Measurements from ENCODE around the gene GGTLC1. TPM values are rescaled to one million over a fixed set of nuclear protein-coding genes. Genes with fewer than 3 reads are reported as not detected.
A peak's percentile ranks its signal among the peaks of the same experiment; 100 is the strongest.

GGTLC1 gene
- total and polyA plus RNA-seq, 4 donors = not detected

- no peaks in the 10 kb centered on the region for H3K9me3 ChIP-seq (ENCODE audit: control insufficient read depth, insufficient read depth, low read length)
- peaks cover 4% of the 10 kb centered on the region for H3K4me1 ChIP-seq (ENCODE audit: control insufficient read depth, insufficient read depth, low read length)
- H3K36me3 ChIP-seq (ENCODE audit: control insufficient read depth, insufficient read depth, low read length) = no peaks in the 10 kb centered on the region
- no peak overlapping the region for H3K4me3 ChIP-seq (ENCODE audit: low read depth, low read length)
- no peak overlapping the region for H3K27ac ChIP-seq (ENCODE audit: low read depth, low read length)
- DNase-seq (ENCODE audit: low read depth in 4 of 6, low spot score in 6 of 6) = no peak
- no peaks in the 10 kb centered on the region for H3K27me3 ChIP-seq (ENCODE audit: control insufficient read depth, insufficient read depth, low read length)
- 63% methylated on average over 4 of the region's 8 CpGs for WGBS (ENCODE audit: insufficient coverage)
These were observed 28.3 kb upstream of the GGTLC1 start for GRCh38 chr20:24016607-24017457.

DNA sequence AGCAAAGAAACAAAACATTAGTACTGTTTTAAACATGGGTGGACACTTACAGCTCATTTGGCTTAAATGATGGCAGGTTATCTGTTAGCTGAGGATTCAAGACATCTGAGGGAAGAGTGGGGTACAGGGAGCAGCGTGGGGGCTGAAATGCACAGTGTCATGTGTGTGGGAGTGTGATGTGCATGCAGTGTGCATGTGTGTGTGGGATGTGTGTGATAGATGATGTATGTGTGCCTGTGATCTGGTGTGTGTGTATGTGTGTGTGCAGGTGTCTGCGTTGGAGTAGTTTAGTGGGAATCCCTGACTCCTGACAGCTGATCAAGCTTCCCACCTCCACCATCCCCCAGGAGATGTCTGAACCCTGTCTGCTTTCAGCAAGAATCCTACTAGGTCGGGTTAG is 25.4 kb upstream of the GGTLC1 start:
- no peak for DNase-seq (ENCODE audit: low read depth in 4 of 6, low spot score in 6 of 6)
- no peak overlapping the region for H3K4me3 ChIP-seq (ENCODE audit: low read depth, low read length)
- no peak overlapping the region for H3K27ac ChIP-seq (ENCODE audit: low read depth, low read length)
- peaks cover 3% of the 10 kb centered on the region for H3K4me1 ChIP-seq (ENCODE audit: control insufficient read depth, insufficient read depth, low read length)
- 84% methylated on average over 2 of the region's 3 CpGs for WGBS (ENCODE audit: insufficient coverage)
- H3K9me3 ChIP-seq (ENCODE audit: control insufficient read depth, insufficient read depth, low read length) = no peaks in the 10 kb centered on the region
- no peaks in the 10 kb centered on the region for H3K27me3 ChIP-seq (ENCODE audit: control insufficient read depth, insufficient read depth, low read length)
- no peaks in the 10 kb centered on the region for H3K36me3 ChIP-seq (ENCODE audit: control insufficient read depth, insufficient read depth, low read length)

GRCh38 chr20:24011282-24011681 is 22.7 kb upstream of the GGTLC1 start:
- Histone ChIP-seq H3K4me1 (ENCODE audit: control insufficient read depth, insufficient read depth, low read length) (peaks cover 9% of the 10 kb centered on the region), H3K4me3 (ENCODE audit: low read depth, low read length) (no peak overlapping the region), H3K27ac (ENCODE audit: low read depth, low read length) (no peak overlapping the region), H3K36me3 (ENCODE audit: control insufficient read depth, insufficient read depth, low read length) (no peaks in the 10 kb centered on the region), H3K9me3 (ENCODE audit: control insufficient read depth, insufficient read depth, low read length) (no peaks in the 10 kb centered on the region), H3K27me3 (ENCODE audit: control insufficient read depth, insufficient read depth, low read length) (no peaks in the 10 kb centered on the region)
- whole genome bisulfite sequencing (ENCODE audit: insufficient coverage) = 65% methylated on average over 6 of the region's 6 CpGs
- no peak for DNase-seq (ENCODE audit: low read depth in 4 of 6, low spot score in 6 of 6)

- no peak overlapping the region for H3K4me3 ChIP-seq (ENCODE audit: low read depth, low read length)
- H3K36me3 ChIP-seq (ENCODE audit: control insufficient read depth, insufficient read depth, low read length) = no peaks in the 10 kb centered on the region
- no peak for DNase-seq (ENCODE audit: low read depth in 4 of 6, low spot score in 6 of 6)
- H3K4me1 ChIP-seq (ENCODE audit: control insufficient read depth, insufficient read depth, low read length) = peaks cover 9% of the 10 kb centered on the region
- no peaks in the 10 kb centered on the region for H3K9me3 ChIP-seq (ENCODE audit: control insufficient read depth, insufficient read depth, low read length)
- WGBS (ENCODE audit: insufficient coverage) = 98% methylated on average over 3 of the region's 3 CpGs
- no peak overlapping the region for H3K27ac ChIP-seq (ENCODE audit: low read depth, low read length)
- H3K27me3 ChIP-seq (ENCODE audit: control insufficient read depth, insufficient read depth, low read length) = no peaks in the 10 kb centered on the region
These were observed 19.2 kb upstream of the GGTLC1 start for GRCh38 chr20:24007758-24008157.

- DNase-seq (ENCODE audit: low read depth in 4 of 6, low spot score in 6 of 6) = no peak
- no peaks in the 10 kb centered on the region for H3K36me3 ChIP-seq (ENCODE audit: control insufficient read depth, insufficient read depth, low read length)
- no peaks in the 10 kb centered on the region for H3K27me3 ChIP-seq (ENCODE audit: control insufficient read depth, insufficient read depth, low read length)
- no peak overlapping the region for H3K27ac ChIP-seq (ENCODE audit: low read depth, low read length)
- WGBS (ENCODE audit: insufficient coverage) = 71% methylated on average over 4 of the region's 8 CpGs
- H3K9me3 ChIP-seq (ENCODE audit: control insufficient read depth, insufficient read depth, low read length) = no peaks in the 10 kb centered on the region
- peaks cover 9% of the 10 kb centered on the region for H3K4me1 ChIP-seq (ENCODE audit: control insufficient read depth, insufficient read depth, low read length)
- H3K4me3 ChIP-seq (ENCODE audit: low read depth, low read length) = no peak overlapping the region
These were observed 18.6 kb upstream of the GGTLC1 start for GRCh38 chr20:24007073-24007595.

GRCh38 chr20:24006626-24007025 is 18.0 kb upstream of the GGTLC1 start:
- H3K4me1 ChIP-seq (ENCODE audit: control insufficient read depth, insufficient read depth, low read length) = peaks cover 7% of the 10 kb centered on the region
- no peaks in the 10 kb centered on the region for H3K36me3 ChIP-seq (ENCODE audit: control insufficient read depth, insufficient read depth, low read length)
- WGBS (ENCODE audit: insufficient coverage) = 62% methylated on average over 7 of the region's 7 CpGs
- no peaks in the 10 kb centered on the region for H3K27me3 ChIP-seq (ENCODE audit: control insufficient read depth, insufficient read depth, low read length)
- no peak overlapping the region for H3K4me3 ChIP-seq (ENCODE audit: low read depth, low read length)
- peak in 2 of 6 donors; percentile 17 to 85 for DNase-seq (ENCODE audit: low read depth in 4 of 6, low spot score in 6 of 6)
- no peaks in the 10 kb centered on the region for H3K9me3 ChIP-seq (ENCODE audit: control insufficient read depth, insufficient read depth, low read length)
- H3K27ac ChIP-seq (ENCODE audit: low read depth, low read length) = no peak overlapping the region

DNA sequence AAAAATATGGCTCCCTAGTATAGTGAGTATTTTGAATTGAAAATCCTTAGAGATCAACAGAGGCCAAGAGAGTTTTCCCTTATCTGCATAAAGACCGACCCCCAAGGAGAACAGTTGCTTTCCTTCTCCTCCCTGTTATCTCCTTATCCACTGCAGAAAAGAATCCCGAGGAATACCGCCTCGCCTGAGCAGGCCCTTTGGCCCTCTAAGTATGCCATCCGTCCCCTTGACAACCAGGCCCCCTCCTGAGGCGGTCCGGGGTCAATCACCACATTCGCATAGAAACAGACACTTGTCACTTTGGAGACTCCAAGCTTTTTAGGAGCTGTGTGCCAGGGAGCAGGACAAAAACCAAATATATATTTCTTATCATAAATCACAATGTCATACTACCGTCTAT is 15.9 kb upstream of the GGTLC1 start:
- WGBS (ENCODE audit: insufficient coverage) = 26% methylated on average over 8 of the region's 9 CpGs
- H3K36me3 ChIP-seq (ENCODE audit: control insufficient read depth, insufficient read depth, low read length) = no peaks in the 10 kb centered on the region
- H3K27me3 ChIP-seq (ENCODE audit: control insufficient read depth, insufficient read depth, low read length) = no peaks in the 10 kb centered on the region
- peaks cover 6% of the 10 kb centered on the region for H3K4me1 ChIP-seq (ENCODE audit: control insufficient read depth, insufficient read depth, low read length)
- H3K9me3 ChIP-seq (ENCODE audit: control insufficient read depth, insufficient read depth, low read length) = no peaks in the 10 kb centered on the region
- no peak overlapping the region for H3K27ac ChIP-seq (ENCODE audit: low read depth, low read length)
- DNase-seq (ENCODE audit: low read depth in 4 of 6, low spot score in 6 of 6) = no peak
- no peak overlapping the region for H3K4me3 ChIP-seq (ENCODE audit: low read depth, low read length)

- Histone ChIP-seq H3K4me3 (ENCODE audit: low read depth, low read length) (no peak overlapping the region), H3K27me3 (ENCODE audit: control insufficient read depth, insufficient read depth, low read length) (no peaks in the 10 kb centered on the region), H3K9me3 (ENCODE audit: control insufficient read depth, insufficient read depth, low read length) (no peaks in the 10 kb centered on the region), H3K36me3 (ENCODE audit: control insufficient read depth, insufficient read depth, low read length) (no peaks in the 10 kb centered on the region), H3K27ac (ENCODE audit: low read depth, low read length) (no peak overlapping the region), H3K4me1 (ENCODE audit: control insufficient read depth, insufficient read depth, low read length) (peaks cover 6% of the 10 kb centered on the region)
- 92% methylated on average over 13 of the region's 13 CpGs for WGBS (ENCODE audit: insufficient coverage)
- no peak for DNase-seq (ENCODE audit: low read depth in 4 of 6, low spot score in 6 of 6)
These were observed 14.3 kb upstream of the GGTLC1 start for GRCh38 chr20:24002896-24003295.

DNA sequence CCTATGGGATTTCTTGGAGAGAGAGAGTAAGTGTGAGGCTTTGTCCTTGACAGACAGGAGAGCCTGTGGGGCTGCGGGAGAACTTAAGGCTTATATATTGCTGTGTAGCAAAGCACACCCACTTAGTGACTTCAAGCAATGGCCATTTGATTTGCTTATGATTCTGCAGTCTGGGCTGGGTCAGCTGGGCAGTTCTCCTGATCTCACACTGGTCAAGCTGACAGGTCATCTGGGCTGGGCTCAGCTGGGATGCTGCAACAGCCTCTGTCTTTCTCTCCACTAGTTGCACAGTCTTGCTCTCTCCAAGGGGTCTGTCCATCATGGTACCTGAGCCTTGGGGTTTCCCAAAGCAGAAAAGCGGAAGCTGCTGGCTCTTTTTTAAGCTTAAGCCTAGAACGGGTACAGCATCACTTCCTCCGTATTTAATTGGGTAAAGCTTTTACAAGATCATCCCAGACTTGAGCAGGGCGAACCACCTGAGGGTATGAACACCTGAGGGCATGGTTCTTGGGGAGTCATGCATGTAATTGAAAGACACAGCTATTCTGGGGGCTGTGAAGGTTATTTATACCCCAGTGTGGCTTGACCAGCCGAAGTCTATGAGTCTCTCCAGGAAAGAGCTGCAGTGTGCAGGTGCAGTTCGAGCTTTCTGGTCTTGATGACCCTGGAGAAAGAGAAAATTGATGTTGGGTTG is 13.3 kb upstream of the GGTLC1 start:
- peaks cover 2% of the 10 kb centered on the region for H3K4me1 ChIP-seq (ENCODE audit: control insufficient read depth, insufficient read depth, low read length)
- WGBS (ENCODE audit: insufficient coverage) = 92% methylated on average over 7 of the region's 7 CpGs

More for the DNA sequence above, 13.3 kb upstream of the GGTLC1 start:
- H3K4me3 ChIP-seq (ENCODE audit: low read depth, low read length) = no peak overlapping the region
- no peaks in the 10 kb centered on the region for H3K9me3 ChIP-seq (ENCODE audit: control insufficient read depth, insufficient read depth, low read length)
- H3K27ac ChIP-seq (ENCODE audit: low read depth, low read length) = no peak overlapping the region
- H3K36me3 ChIP-seq (ENCODE audit: control insufficient read depth, insufficient read depth, low read length) = no peaks in the 10 kb centered on the region
- DNase-seq (ENCODE audit: low read depth in 4 of 6, low spot score in 6 of 6) = no peak
- H3K27me3 ChIP-seq (ENCODE audit: control insufficient read depth, insufficient read depth, low read length) = no peaks in the 10 kb centered on the region
